Psoas muscle (tissue), 8 donors: ENCODE results near the gene ANKRD28. TPM values are rescaled to one million over a fixed set of nuclear protein-coding genes. Genes with fewer than 3 reads are reported as not detected.

Experiments
- ATAC-seq, 4 donors: fragments of 200-7000 bp; cut with Tn5 transposase; one replicate each; pipeline ENCODE4 v1.9.1; 2020; ENCODE audit warnings: moderate library complexity in 3 of 4, mild to moderate bottlenecking in 2 of 4
- DNase-seq, 2 donors: peaks; one replicate each; pipeline ENCODE4 v3.0.0-alpha.2; 2020
- H3K27ac ChIP-seq: fragments of 200-600 bp; one replicate; pipeline ENCODE4 v1.8.0; 2022
- H3K27me3 ChIP-seq, 3 donors: fragments of 200-600 bp in 1 of 3; one replicate each; pipeline versions ENCODE4 v1.6.1 to v1.8.0; 2013 to 2022; ENCODE audit warnings: low read length in 2 of 3, mild to moderate bottlenecking in 2 of 3, moderate library complexity in 1 of 3; ENCODE audit not compliant: insufficient read depth in 3 of 3
- H3K36me3 ChIP-seq, 2 donors: fragments of 200-600 bp in 1 of 2; one replicate each; pipeline versions ENCODE4 v1.6.1 to v1.8.0; 2013 to 2022; ENCODE audit warnings: low read depth in 1 of 2, mild to moderate bottlenecking in 1 of 2, moderate library complexity in 1 of 2; ENCODE audit not compliant: insufficient read depth in 1 of 2
- H3K4me1 ChIP-seq: fragments of 200-600 bp; one replicate; pipeline ENCODE4 v1.8.0; 2022
- H3K4me3 ChIP-seq: fragments of 200-600 bp; one replicate; pipeline ENCODE4 v1.8.0; 2022; ENCODE audit warnings: mild to moderate bottlenecking
- H3K9me3 ChIP-seq: fragments of 200-600 bp; one replicate; pipeline ENCODE4 v1.8.0; 2022
- WGBS, 3 donors: extraction: QIAGEN DNeasy Blood & Tissue Kit; methylation state at CpG; one replicate each; pipeline versions ENCODE4 v1.1.6 to v1.1.7; 2013; 5-methylcytosine and 5-hydroxymethylcytosine counted together
- intact Hi-C, 2 donors: fragments of 100-400 bp; cut with DNase I; formaldehyde crosslinking; loops; one replicate each; pipeline versions ENCODE4 v1.11.0 to v1.14.2; 2022
- polyA plus RNA-seq, 3 donors: library from polyadenylated mRNA; stranded (reverse); fragments of 200-250 nt; gene quantifications; one replicate each; pipeline ENCODE4 v1.2.3, GENCODE V29; 2013
- total RNA-seq, 4 donors: library from RNA; stranded (reverse); fragmentation: NEBNext Ultra II Directional in 2 of 4; extraction: Animal tissue kit (Norgen Biotek cat#: 25700) in 2 of 4; gene quantifications; one replicate each; pipeline versions ENCODE4 v1.2.1 to v1.2.4, GENCODE V29; 2021 to 2023
- TF ChIP-seq, protein P1 (sequence below): fragments of 200-600 bp; IDR thresholded peaks from one replicate; pipeline ENCODE4 v1.8.0; 2022; ENCODE audit warnings: antibody characterized with exemption
- donor health status: healthy with polysubstance abuse.
- donor health status: DM: no; HTN: no; CAD: no; lungs with moderate emphysema.
- donor health status: Bipolar disorder and iron deficiency.
- donor health status: healthy.
- donor health status: DM: yes; HTN: yes; CAD: no.
- donor health status: DM: no; HTN: no; CAD: no.
- donor health status: DM: no; HTN: no; CAD: no.
- donor health status: DM: yes; HTN: yes; CAD: no.

ANKRD28 gene
- total and polyA plus RNA-seq, 7 donors: 32.4 to 90.8 (median 69.3) TPM

DNA sequence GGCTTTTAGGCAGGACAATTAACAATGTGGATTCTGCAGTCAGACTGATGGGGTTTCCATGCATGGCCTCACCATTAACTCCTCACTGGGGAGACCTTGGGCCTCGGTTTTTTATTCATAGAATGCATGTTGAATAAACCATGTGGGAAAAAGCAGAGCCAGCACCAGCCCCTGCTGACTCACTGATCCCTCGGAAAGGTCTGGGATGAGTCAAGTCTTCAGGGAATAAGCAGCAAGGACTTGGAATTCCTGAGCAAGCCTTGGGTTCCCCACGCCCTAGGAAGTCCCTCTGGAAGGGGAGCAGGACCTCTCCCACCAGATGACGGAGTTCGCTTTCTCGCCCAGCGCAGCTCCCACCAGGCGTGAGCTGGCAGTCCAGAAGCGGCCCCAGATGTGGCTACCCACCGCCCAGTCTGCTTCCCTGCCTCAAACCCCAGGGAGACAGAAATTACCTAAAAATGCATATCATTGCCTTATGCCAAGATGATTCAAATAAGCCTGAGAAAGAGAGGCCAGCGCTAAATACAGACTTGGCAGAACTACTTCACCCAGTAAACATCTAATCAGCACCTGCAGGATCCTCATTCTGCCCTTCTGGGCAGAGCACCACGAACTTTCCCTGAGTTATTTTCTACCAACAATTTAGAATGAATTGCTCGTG lies 150.8 kb downstream of the ANKRD28 start:
- H3K4me1 ChIP-seq: peaks cover 32% of the 10 kb centered on the region

DNA sequence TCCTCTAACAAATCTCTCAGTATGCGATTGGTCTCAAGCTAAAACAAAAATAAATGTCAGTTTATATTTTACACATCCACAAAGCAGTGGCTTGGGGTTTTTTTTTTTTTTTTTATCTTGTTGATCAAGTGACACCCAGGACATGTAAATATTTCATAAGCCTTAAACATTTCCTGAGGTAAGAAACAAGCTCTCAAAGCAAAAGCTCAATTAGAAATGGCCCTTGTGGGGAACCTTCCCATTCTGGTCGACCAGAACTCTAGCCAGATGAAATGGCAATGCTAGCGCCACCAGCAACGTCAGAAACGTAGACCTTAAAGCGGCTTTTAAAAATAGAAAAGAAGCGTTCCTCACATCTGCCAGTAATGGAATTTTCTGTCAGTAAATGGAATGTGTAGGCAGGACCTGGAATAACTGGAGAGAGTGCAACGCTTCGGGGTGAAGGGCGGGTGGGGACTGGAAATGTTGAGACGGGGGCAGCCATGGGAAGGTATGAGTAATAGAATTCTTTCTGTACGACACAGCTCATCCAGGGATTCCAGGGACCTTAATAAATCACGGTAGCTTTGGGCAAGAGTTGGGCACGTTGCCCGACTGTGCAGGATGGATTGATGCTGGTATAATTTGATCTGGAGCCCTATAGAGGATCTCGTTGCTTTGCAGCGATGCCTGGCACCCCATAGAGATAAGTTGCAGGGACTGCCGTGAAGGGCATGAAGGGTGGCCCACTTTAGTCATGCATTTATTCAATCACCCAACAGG lies 151.9 kb downstream of the ANKRD28 start:
- TF ChIP-seq, protein P1, sequence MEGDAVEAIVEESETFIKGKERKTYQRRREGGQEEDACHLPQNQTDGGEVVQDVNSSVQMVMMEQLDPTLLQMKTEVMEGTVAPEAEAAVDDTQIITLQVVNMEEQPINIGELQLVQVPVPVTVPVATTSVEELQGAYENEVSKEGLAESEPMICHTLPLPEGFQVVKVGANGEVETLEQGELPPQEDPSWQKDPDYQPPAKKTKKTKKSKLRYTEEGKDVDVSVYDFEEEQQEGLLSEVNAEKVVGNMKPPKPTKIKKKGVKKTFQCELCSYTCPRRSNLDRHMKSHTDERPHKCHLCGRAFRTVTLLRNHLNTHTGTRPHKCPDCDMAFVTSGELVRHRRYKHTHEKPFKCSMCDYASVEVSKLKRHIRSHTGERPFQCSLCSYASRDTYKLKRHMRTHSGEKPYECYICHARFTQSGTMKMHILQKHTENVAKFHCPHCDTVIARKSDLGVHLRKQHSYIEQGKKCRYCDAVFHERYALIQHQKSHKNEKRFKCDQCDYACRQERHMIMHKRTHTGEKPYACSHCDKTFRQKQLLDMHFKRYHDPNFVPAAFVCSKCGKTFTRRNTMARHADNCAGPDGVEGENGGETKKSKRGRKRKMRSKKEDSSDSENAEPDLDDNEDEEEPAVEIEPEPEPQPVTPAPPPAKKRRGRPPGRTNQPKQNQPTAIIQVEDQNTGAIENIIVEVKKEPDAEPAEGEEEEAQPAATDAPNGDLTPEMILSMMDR: no peak
- peak overlapping the region; percentile 21 for H3K4me3 ChIP-seq

More for the DNA sequence above, 150.8 kb downstream of the ANKRD28 start:
- Histone ChIP-seq H3K27ac (peak overlapping the region; percentile 93), H3K36me3 (peaks cover 0 to 4% of the 10 kb centered on the region in 2 donors), H3K9me3 (no peaks in the 10 kb centered on the region), H3K4me3 (peak overlapping the region; percentile 30), H3K27me3 (no peaks in the 10 kb centered on the region)
- TF ChIP-seq, protein P1: no peak
- intact Hi-C loops: no loop called here
- 12 to 30% (median 26%) methylated on average over 13 of the region's 13 CpGs for WGBS, 3 donors
- ATAC-seq (peak; percentile 62 to 77 (median 74)), DNase-seq (peak; percentile 67 to 81)

DNA sequence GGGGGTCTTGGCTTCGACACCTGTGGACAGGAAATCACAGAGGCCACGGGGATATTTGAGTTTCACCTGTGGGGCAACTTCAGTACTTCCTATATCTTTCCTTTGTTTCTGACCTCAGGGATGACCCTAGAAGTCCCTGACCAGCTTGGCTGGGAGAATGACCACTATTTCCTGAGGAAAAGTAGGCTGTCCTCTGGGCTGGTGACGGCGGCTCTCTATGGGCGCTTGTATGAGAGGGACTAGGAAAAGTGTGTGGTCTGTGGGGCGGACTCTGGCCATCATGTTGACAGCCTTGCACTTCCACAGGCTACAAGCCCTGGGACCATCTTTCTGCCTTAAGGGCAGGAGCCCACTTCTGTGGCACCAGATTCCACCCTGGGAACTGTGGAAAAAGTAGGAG lies 152.5 kb downstream of the ANKRD28 start:
- no peaks in the 10 kb centered on the region for H3K27me3 ChIP-seq
- TF ChIP-seq, protein P1: no peak
- 90 to 93% (median 92%) methylated on average over 6 of the region's 6 CpGs for WGBS, 3 donors
- ATAC-seq (no peak), DNase-seq (no peak)
- H3K4me1 ChIP-seq: peaks cover 41% of the 10 kb centered on the region
- peaks cover 0 to 4% of the 10 kb centered on the region in 2 donors for H3K36me3 ChIP-seq
- peak overlapping the region; percentile 21 for H3K4me3 ChIP-seq
- intact Hi-C loops: no loop called here
- H3K27ac ChIP-seq: peak overlapping the region; percentile 93
- no peaks in the 10 kb centered on the region for H3K9me3 ChIP-seq

More for the DNA sequence above, 151.9 kb downstream of the ANKRD28 start:
- DNase-seq: peak; percentile 82 to 90
- Histone ChIP-seq H3K4me1 (peaks cover 37% of the 10 kb centered on the region), H3K27me3 (no peaks in the 10 kb centered on the region), H3K9me3 (no peaks in the 10 kb centered on the region), H3K27ac (peak overlapping the region; percentile 93), H3K36me3 (peaks cover 0 to 4% of the 10 kb centered on the region in 2 donors)
- 30 to 37% (median 32%) methylated on average over 18 of the region's 18 CpGs for WGBS, 3 donors
- ATAC-seq: peak; percentile 83 to 90 (median 86)
- intact Hi-C loops: no loop called here

DNA sequence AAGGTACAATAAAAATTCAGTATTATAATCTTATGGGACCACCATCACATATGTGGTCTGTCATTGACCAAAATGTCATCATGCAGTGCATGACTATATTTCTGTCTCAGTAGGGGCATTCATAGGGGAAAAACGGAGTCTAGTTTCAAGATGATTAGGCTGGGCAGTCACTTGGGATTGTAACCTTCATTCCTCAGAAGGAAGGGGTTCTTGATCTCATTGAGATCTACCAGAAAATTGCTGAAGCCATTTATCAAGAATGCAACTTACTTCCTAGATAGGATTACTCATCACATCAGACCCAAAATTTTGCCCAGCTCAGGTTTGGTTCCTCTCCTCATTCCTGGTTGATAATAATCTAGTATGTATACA lies 158.9 kb downstream of the ANKRD28 start:
- Histone ChIP-seq H3K4me1 (peaks cover 63% of the 10 kb centered on the region), H3K4me3 (no peak overlapping the region), H3K36me3 (peaks cover 0 to 4% of the 10 kb centered on the region in 2 donors), H3K27me3 (no peaks in the 10 kb centered on the region), H3K27ac (peak overlapping the region; percentile 95), H3K9me3 (no peaks in the 10 kb centered on the region)
- TF ChIP-seq, protein P1: no peak
- intact Hi-C loops: no loop called here
- DNase-seq: no peak
- ATAC-seq: no peak
- 77 to 93% (median 90%) methylated on average over 1 of the region's 1 CpG for WGBS, 3 donors
